ENCODE results near the gene SREBF2.
"Not testable (repeated sequence)": the region's sequence is repeated elsewhere in the genome, so short reads cannot be mapped to it uniquely, and the experiment has no call there.

Gene SREBF2

DNA sequence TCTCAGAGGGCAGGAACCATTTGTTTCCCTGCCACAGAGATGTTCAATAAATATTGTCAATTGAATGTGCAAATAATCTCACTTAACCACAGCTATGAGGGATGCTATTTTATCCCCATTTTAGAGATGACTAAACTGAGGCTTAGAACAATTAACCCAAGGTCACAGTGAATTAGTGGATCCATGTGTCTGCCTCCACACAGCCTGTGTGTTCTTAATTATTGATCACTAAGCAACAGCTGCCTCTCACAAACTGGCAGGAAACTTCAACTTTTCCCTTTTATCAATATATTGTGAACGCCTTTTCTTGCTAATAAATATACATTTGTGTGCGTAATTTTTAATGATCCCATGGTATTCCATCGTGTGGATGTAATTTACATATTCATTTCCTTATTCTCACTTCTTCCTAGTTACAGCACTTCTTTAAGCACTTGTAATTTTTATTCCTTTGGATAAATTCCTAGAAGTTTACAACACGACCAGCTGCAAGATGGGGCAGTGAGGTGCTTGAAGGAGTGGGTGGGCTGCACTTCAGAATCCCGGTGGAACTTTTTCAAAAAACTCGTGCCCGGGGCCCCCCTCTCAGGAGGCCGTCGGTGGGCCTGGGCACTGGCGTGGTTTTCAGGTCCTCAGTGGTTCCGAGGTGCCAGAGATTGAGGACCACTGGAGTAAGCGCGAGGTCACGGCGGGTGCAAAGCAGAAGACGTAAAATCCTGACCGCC lies 915 bp upstream of the SREBF2 start:
- in situ Hi-C loops (cut with HindIII; ENCODE audit: low sequenced_read_pairs) = loop anchor here (10.0 kb wide), 1 partner anchor 103 kb away; no protein-coding TSS in a partner anchor
- H3K4me3 ChIP-seq (ENCODE audit: low read depth, low read length) = peak overlapping the region; percentile 75
- DNase-seq (ENCODE audit: low read depth) = no peak
- TF ChIP-seq, protein P1, sequence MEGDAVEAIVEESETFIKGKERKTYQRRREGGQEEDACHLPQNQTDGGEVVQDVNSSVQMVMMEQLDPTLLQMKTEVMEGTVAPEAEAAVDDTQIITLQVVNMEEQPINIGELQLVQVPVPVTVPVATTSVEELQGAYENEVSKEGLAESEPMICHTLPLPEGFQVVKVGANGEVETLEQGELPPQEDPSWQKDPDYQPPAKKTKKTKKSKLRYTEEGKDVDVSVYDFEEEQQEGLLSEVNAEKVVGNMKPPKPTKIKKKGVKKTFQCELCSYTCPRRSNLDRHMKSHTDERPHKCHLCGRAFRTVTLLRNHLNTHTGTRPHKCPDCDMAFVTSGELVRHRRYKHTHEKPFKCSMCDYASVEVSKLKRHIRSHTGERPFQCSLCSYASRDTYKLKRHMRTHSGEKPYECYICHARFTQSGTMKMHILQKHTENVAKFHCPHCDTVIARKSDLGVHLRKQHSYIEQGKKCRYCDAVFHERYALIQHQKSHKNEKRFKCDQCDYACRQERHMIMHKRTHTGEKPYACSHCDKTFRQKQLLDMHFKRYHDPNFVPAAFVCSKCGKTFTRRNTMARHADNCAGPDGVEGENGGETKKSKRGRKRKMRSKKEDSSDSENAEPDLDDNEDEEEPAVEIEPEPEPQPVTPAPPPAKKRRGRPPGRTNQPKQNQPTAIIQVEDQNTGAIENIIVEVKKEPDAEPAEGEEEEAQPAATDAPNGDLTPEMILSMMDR (IDR thresholded peaks at IDR 0.05; ENCODE audit: low read depth, low read length, missing control alignments) = no peak

DNA sequence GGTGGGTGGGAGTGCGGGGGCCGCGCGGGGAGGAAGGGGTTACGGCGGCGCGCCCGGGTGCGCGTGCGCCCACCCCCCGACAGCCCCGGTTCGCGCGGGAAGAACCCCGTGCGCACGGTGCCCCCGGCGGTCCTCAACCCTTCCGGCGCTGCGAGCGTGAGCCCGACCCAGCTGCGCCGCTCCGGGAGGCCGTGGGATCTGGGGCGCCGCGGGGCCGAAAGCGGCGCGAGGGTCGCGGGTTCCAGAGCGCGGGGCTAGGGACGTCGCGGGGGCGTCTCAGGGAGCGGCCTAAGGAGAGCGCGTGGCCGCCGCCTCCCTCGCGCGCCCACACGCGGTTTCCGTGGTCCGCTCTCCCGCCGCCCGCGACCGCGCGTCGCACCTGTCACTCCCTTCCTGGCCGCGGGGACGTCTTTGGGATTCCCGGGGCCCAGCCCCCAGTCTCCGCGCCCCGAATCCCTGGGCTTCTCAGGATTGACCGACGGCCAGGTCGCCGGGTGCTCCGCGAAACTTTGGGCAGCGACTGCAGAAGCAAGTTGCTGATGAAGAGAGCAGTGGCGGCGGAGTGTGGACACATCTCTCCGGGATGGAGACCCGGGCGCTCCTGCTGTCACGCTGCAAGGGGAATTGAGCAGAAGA lies 582 bp downstream of the SREBF2 start:
- H3K4me3 ChIP-seq (ENCODE audit: low read depth, low read length) = peak overlapping the region; percentile 75
- in situ Hi-C loops (cut with HindIII; ENCODE audit: low sequenced_read_pairs) = loop anchor here (10.0 kb wide), 1 partner anchor 101 kb away; no protein-coding TSS in a partner anchor
- no peak for DNase-seq (ENCODE audit: low read depth)
- TF ChIP-seq, protein P1 (IDR thresholded peaks at IDR 0.05; ENCODE audit: low read depth, low read length, missing control alignments) = no peak

DNA sequence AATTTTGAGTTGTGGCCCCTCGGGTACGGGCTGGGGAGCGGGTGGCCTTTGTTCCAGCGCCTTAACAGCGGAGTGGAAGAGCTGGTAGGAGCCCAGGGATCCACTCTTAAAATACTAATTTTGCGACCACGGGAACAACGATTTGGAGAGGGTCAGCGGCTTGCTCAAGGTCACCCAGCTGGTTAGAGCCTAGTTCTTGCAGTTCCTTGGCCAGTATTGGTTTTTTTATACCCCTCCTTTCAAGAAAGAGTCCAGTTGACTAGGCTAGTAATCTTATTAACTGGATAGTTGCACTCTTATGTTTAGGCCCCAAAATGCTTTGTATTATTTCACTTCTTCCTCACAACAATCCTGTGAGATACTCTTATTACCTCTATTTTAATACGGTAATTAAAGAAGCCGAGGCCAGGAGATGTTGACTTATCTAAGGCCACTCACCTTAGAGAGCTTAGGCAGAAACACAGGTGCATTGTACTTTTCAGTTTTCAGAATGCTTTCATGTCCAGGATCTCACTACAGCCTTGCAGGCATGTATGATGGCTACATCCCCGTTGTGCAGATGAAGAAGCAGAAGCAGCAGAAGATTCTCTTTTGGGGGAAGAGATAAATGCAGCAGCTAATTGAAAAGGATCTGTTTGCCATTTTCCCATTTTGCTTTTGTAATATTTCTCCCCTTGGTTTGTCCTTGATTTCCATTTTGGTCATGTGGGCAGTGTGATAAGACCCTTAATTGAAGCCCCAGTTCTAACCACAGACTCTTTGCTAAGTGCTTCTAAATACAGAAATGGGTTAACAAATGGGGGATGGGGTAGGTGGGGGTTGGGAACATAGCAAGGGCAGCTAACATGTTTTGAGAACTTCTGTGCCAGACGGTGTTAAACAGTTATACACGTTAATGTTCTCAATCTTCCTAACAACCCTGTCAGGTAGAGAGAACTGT lies 1.4 kb downstream of the SREBF2 start:
- DNase-seq (ENCODE audit: low read depth) = no peak
- TF ChIP-seq, protein P1 (IDR thresholded peaks at IDR 0.05; ENCODE audit: low read depth, low read length, missing control alignments) = no peak
- in situ Hi-C loops (cut with HindIII; ENCODE audit: low sequenced_read_pairs) = loop anchor here (10.0 kb wide), 1 partner anchor 101 kb away; no protein-coding TSS in a partner anchor
- H3K4me3 ChIP-seq (ENCODE audit: low read depth, low read length) = peak overlapping the region; percentile 75

DNA sequence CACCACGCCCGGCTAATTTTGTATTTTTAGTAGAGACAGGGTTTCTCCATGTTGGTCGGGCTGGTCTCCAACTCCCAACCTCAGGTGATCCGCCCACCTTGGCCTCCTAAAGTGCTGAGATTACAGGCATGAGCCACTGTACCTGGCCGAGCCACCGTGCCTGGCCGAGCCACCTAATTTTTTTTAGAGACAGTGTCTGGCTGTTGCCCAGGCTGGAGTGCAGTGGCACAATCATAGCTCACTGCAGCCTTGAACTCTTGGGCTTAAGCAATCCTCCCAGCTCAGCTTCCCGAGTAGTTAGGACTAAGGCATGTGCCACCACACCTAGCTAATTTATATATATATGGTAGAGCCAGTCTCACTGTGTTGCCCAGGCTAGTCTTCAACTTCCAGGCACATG lies 2.6 kb downstream of the SREBF2 start:
- not testable (repeated sequence) for H3K4me3 ChIP-seq (ENCODE audit: low read depth, low read length); DNase-seq (ENCODE audit: low read depth)
- in situ Hi-C loops (cut with HindIII; ENCODE audit: low sequenced_read_pairs) = loop anchor here (10.0 kb wide), 1 partner anchor 99 kb away; no protein-coding TSS in a partner anchor

DNA sequence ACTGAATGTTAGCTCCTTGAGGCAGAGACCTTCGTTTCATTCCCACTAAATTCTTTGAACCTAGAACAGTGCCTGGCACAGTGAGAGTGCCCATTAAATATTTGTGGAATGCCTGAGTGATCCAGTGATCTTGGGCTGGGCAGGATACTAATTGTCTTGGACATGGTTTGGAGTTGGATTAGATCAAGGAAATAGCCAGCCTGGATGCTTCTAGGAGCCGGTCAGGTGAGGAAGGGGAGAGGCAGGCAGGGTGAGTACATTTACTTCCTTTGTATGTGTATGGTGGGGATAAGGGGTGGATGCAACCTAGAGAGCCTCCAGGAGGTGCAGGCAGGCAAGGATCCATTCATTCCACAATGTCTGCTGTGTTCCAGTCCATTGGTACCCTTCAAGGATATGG lies 3.6 kb downstream of the SREBF2 start:
- H3K4me3 ChIP-seq (ENCODE audit: low read depth, low read length) = no peak overlapping the region
- DNase-seq (ENCODE audit: low read depth) = no peak
- TF ChIP-seq, protein P1 (IDR thresholded peaks at IDR 0.05; ENCODE audit: low read depth, low read length, missing control alignments) = no peak
- in situ Hi-C loops (cut with HindIII; ENCODE audit: low sequenced_read_pairs) = loop anchor here (10.0 kb wide), 1 partner anchor 98 kb away; no protein-coding TSS in a partner anchor

DNA sequence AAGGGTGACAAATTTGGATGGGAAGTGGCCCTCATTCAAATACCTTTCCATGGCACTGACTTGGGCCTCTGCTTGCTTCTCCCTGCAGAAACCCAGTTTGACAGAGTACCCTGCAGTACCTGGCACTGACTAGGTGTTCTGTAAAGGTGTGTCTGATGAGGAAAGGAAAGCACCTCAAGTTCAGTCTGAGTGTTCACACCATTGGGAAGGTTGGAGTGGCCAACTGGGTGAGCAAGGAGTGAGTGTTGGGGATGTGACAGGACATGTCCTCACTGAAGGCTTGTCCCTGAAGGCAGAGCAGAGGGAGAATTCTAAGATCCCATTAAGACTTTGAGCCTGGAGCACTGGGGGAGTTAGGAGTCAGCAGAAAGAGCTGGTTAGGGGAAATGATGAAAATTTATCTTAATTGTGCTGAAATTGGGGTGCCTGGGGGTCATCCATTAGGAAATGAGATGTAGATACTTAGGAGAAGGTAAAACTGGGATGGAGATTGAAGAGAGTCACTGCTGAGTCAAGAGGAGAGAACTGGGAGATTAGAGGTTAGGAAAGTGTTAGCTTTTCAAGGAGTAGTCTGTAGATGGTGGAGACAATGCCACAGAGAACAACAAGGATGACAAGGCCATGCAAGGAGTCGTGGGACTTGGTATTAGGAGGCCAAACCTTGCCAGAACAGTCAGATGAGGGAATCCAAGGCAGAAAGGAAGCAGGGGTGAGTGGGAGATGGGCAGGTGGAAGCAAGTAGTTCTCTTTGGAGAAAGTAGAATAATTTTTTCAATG lies 6.1 kb downstream of the SREBF2 start:
- TF ChIP-seq, protein P1 (IDR thresholded peaks at IDR 0.05; ENCODE audit: low read depth, low read length, missing control alignments) = no peak
- H3K4me3 ChIP-seq (ENCODE audit: low read depth, low read length) = no peak overlapping the region
- in situ Hi-C loops (cut with HindIII; ENCODE audit: low sequenced_read_pairs) = loop anchor here (10.0 kb wide), 1 partner anchor 96 kb away; no protein-coding TSS in a partner anchor
- no peak for DNase-seq (ENCODE audit: low read depth)
